OCI-LY1 (cell line): ENCODE data around the gene MAN1A1.
A peak's percentile ranks its signal among the peaks of the same experiment; 100 is the strongest.

ENCODE experiments used
- H2AFZ ChIP-seq: fragments of 200-600 bp; sonication (generic), shearing (Covaris generic); 2 replicates; pipeline ENCODE4 v1.6.0; 2014; ENCODE audit warnings: antibody characterized with exemption, mild to moderate bottlenecking, low read length
- H3F3A ChIP-seq: fragments of 200-600 bp; sonication (generic), shearing (Covaris generic); 2 replicates; pipeline ENCODE4 v1.6.0; 2014; ENCODE audit warnings: mild to moderate bottlenecking, antibody characterized with exemption, low read length, moderate library complexity; ENCODE audit not compliant: insufficient read depth
- H3K27ac ChIP-seq: fragments of 200-600 bp; sonication (generic); 2 replicates; pipeline ENCODE4 v1.5.1; 2014; ENCODE audit warnings: low read length, mixed run types, mild to moderate bottlenecking, low read depth; ENCODE audit not compliant: poor library complexity, severe bottlenecking
- H3K27me3 ChIP-seq: fragments of 200-600 bp; sonication (generic); 2 replicates; pipeline ENCODE4 v1.6.0; 2014; ENCODE audit warnings: antibody characterized with exemption, mild to moderate bottlenecking, low read length, moderate library complexity; ENCODE audit not compliant: insufficient read depth
- H3K36me3 ChIP-seq: fragments of 200-600 bp; sonication (generic); 2 replicates; pipeline ENCODE4 v1.6.1; 2014; ENCODE audit warnings: mild to moderate bottlenecking, antibody characterized with exemption, low read length, moderate library complexity, mixed read lengths; ENCODE audit not compliant: insufficient read depth
- H3K4me1 ChIP-seq: fragments of 200-600 bp; sonication (generic); 2 replicates; pipeline ENCODE4 v1.5.1; 2014; ENCODE audit warnings: mild to moderate bottlenecking, low read length, moderate library complexity; ENCODE audit not compliant: insufficient read depth, severe bottlenecking
- H3K4me2 ChIP-seq: fragments of 200-600 bp; sonication (generic), shearing (Covaris generic); 2 replicates; pipeline ENCODE4 v1.6.1; 2014; ENCODE audit warnings: low read length
- H3K4me3 ChIP-seq: fragments of 200-600 bp; sonication (generic); 2 replicates; pipeline ENCODE4 v1.5.1; 2014; ENCODE audit warnings: low read length, low read depth, mild to moderate bottlenecking, mixed read lengths; ENCODE audit not compliant: poor library complexity, severe bottlenecking
- H3K79me2 ChIP-seq: fragments of 200-600 bp; shearing (Covaris generic); 2 replicates; pipeline ENCODE4 v1.6.1; 2016; ENCODE audit warnings: mixed run types, low read length, mixed read lengths; ENCODE audit not compliant: insufficient read depth
- H3K9ac ChIP-seq: fragments of 200-600 bp; sonication (generic), shearing (Covaris generic); 2 replicates; pipeline ENCODE4 v1.6.1; 2014; ENCODE audit warnings: mild to moderate bottlenecking, low read length, mixed read lengths
- H3K9me2 ChIP-seq: fragments of 200-600 bp; sonication (generic), shearing (Covaris generic); 2 replicates; pipeline ENCODE4 v1.6.1; 2014; ENCODE audit warnings: low read depth, mild to moderate bottlenecking, low read length, mixed read lengths
- H3K9me3 ChIP-seq: fragments of 200-600 bp; shearing (Covaris generic); 2 replicates; pipeline ENCODE4 v1.6.1; 2014; ENCODE audit warnings: low read length, mixed read lengths
- H4K20me1 ChIP-seq: fragments of 200-600 bp; sonication (generic), shearing (Covaris generic); 2 replicates; pipeline ENCODE4 v1.6.0; 2016; ENCODE audit warnings: mild to moderate bottlenecking, low read length; ENCODE audit not compliant: insufficient read depth
- CTCF ChIP-seq: fragments of 200-600 bp; sonication (generic), shearing (Covaris generic); IDR thresholded peaks from 2 replicates; pipeline ENCODE4 v1.5.1; 2017; ENCODE audit warnings: mild to moderate bottlenecking, antibody characterized with exemption, low read length, moderate library complexity, mixed read lengths
- EZH2 ChIP-seq: fragments of 200-600 bp; sonication (generic), shearing (Covaris generic); IDR thresholded peaks from 2 replicates; pipeline ENCODE4 v1.8.0; 2017; ENCODE audit warnings: borderline replicate concordance, mixed run types, mild to moderate bottlenecking, antibody characterized with exemption, low read length, moderate library complexity, mixed read lengths

MAN1A1 gene

GRCh38 chr6:119256392-119256791 is 93.2 kb downstream of the MAN1A1 start:
- Histone ChIP-seq H3K4me3 (no peak overlapping the region), H3K79me2 (no peaks in the 10 kb centered on the region), H3K27ac (peak overlapping the region; percentile 42), H3K9me2 (no peaks in the 10 kb centered on the region), H2AFZ (peak overlapping the region; percentile 58; the same call in 1 of the 2 replicates), H4K20me1 (no peaks in the 10 kb centered on the region), H3K9me3 (no peaks in the 10 kb centered on the region), H3K4me2 (0 out of 2 replicates have a peak overlapping the region, but pooled peaks have one; percentile 38), H3F3A (no peaks in the 10 kb centered on the region), H3K27me3 (no peaks in the 10 kb centered on the region), H3K4me1 (peaks cover 23% of the 10 kb centered on the region), H3K9ac (no peak overlapping the region), H3K36me3 (no peaks in the 10 kb centered on the region)
- TF ChIP-seq EZH2: no peak
- no peak for TF ChIP-seq CTCF

GRCh38 chr6:119255492-119255891 is 94.1 kb downstream of the MAN1A1 start:
- no peak overlapping the region for H3K4me2 ChIP-seq

GRCh38 chr6:119250036-119250435 is 99.5 kb downstream of the MAN1A1 start:
- no peak overlapping the region for H3K9ac ChIP-seq
- no peak overlapping the region for H3K4me3 ChIP-seq
- 0 out of 2 replicates have a peak, but pooled peaks cover 3% of the 10 kb centered on the region for H3K36me3 ChIP-seq
- H3K4me1 ChIP-seq: no peaks in the 10 kb centered on the region
- no peaks in the 10 kb centered on the region for H3K79me2 ChIP-seq
- no peaks in the 10 kb centered on the region for H3K9me3 ChIP-seq
- H3K4me2 ChIP-seq: no peak overlapping the region
- no peak overlapping the region for H2AFZ ChIP-seq
- no peak for TF ChIP-seq CTCF
- no peak for TF ChIP-seq EZH2
- H3F3A ChIP-seq: no peaks in the 10 kb centered on the region
- H3K9me2 ChIP-seq: no peaks in the 10 kb centered on the region
- no peaks in the 10 kb centered on the region for H3K27me3 ChIP-seq
- H4K20me1 ChIP-seq: no peaks in the 10 kb centered on the region
- H3K27ac ChIP-seq: no peak overlapping the region

More at GRCh38 chr6:119255492-119255891, 94.1 kb downstream of the MAN1A1 start:
- TF ChIP-seq CTCF (no peak), EZH2 (no peak)
- no peaks in the 10 kb centered on the region for H4K20me1 ChIP-seq
- no peaks in the 10 kb centered on the region for H3K79me2 ChIP-seq
- H3K36me3 ChIP-seq: no peaks in the 10 kb centered on the region
- no peak overlapping the region for H3K9ac ChIP-seq
- H3K27ac ChIP-seq: no peak overlapping the region
- no peaks in the 10 kb centered on the region for H3K9me3 ChIP-seq
- no peaks in the 10 kb centered on the region for H3F3A ChIP-seq
- no peaks in the 10 kb centered on the region for H3K27me3 ChIP-seq
- no peak overlapping the region for H2AFZ ChIP-seq
- H3K9me2 ChIP-seq: no peaks in the 10 kb centered on the region
- no peak overlapping the region for H3K4me3 ChIP-seq
- H3K4me1 ChIP-seq: peaks cover 23% of the 10 kb centered on the region
